Activated T-cell treated with anti-CD3 and anti-CD28 coated beads, Interleukin-2, amount 50 U/mL, for 4 hours (primary cell): ENCODE results near the gene AFTPH. TPM values are rescaled to one million over a fixed set of nuclear protein-coding genes. Genes with fewer than 3 reads are reported as not detected.

Experiments
- ATAC-seq, 2 donors: fragments of 200-7000 bp; cut with Tn5 transposase; one replicate each; pipeline ENCODE4 v1.10.0; 2021
- DNase-seq: peaks from one replicate; pipeline ENCODE4 v3.0.0-alpha.2; 2020
- H3K27me3 Mint-ChIP-seq: one replicate; pipeline ENCODE4 v1.8.0; 2021; ENCODE audit warnings: low read depth, mixed read lengths
- H3K36me3 Mint-ChIP-seq: one replicate; pipeline ENCODE4 v1.8.0; 2022; ENCODE audit warnings: mixed read lengths; ENCODE audit not compliant: insufficient read depth
- H3K4me1 Mint-ChIP-seq: one replicate; pipeline ENCODE4 v1.8.0; 2021; ENCODE audit warnings: low read depth, mixed read lengths
- H3K4me3 Mint-ChIP-seq: one replicate; pipeline ENCODE4 v1.8.0; 2021; ENCODE audit warnings: mild to moderate bottlenecking, moderate library complexity, mixed read lengths
- H3K9me3 Mint-ChIP-seq: one replicate; pipeline ENCODE4 v1.8.0; 2021; ENCODE audit warnings: mixed read lengths
- total RNA-seq, 3 donors: library from RNA; stranded (reverse); gene quantifications; one replicate each; pipeline ENCODE4 v1.2.1, GENCODE V29; 2021

AFTPH gene
- total RNA-seq, 3 donors from 2014 or later = 33.7 to 38.2 (median 37.4) TPM

GRCh38 chr2:64613276-64613675 lies 89.1 kb downstream of the AFTPH start:
- H3K4me1 Mint-ChIP-seq = peaks cover 2% of the 10 kb centered on the region
- H3K27me3 Mint-ChIP-seq = no peaks in the 10 kb centered on the region
- no peak overlapping the region for H3K4me3 Mint-ChIP-seq
- H3K36me3 Mint-ChIP-seq = no peaks in the 10 kb centered on the region
- H3K9me3 Mint-ChIP-seq = no peaks in the 10 kb centered on the region
- ATAC-seq (no peak), DNase-seq (no peak)

GRCh38 chr2:64615192-64615763 lies 91.2 kb downstream of the AFTPH start:
- Mint-ChIP-seq H3K4me3 (no peak overlapping the region), H3K4me1 (no peaks in the 10 kb centered on the region), H3K27me3 (no peaks in the 10 kb centered on the region), H3K9me3 (no peaks in the 10 kb centered on the region), H3K36me3 (no peaks in the 10 kb centered on the region)
- DNase-seq (no peak), ATAC-seq (no peak)

GRCh38 chr2:64615844-64616536 lies 91.9 kb downstream of the AFTPH start:
- ATAC-seq (no peak), DNase-seq (no peak)
- Mint-ChIP-seq H3K4me3 (no peak overlapping the region), H3K4me1 (no peaks in the 10 kb centered on the region), H3K9me3 (no peaks in the 10 kb centered on the region), H3K27me3 (no peaks in the 10 kb centered on the region), H3K36me3 (no peaks in the 10 kb centered on the region)

GRCh38 chr2:64617631-64618151 lies 93.6 kb downstream of the AFTPH start:
- no peak for ATAC-seq
- H3K27me3 Mint-ChIP-seq = no peaks in the 10 kb centered on the region
- no peaks in the 10 kb centered on the region for H3K4me1 Mint-ChIP-seq
- no peak for DNase-seq
- no peaks in the 10 kb centered on the region for H3K36me3 Mint-ChIP-seq
- H3K4me3 Mint-ChIP-seq = no peak overlapping the region
- no peaks in the 10 kb centered on the region for H3K9me3 Mint-ChIP-seq

- H3K27me3 Mint-ChIP-seq = no peaks in the 10 kb centered on the region
- no peaks in the 10 kb centered on the region for H3K36me3 Mint-ChIP-seq
- ATAC-seq (no peak), DNase-seq (no peak)
- no peaks in the 10 kb centered on the region for H3K9me3 Mint-ChIP-seq
- H3K4me3 Mint-ChIP-seq = no peak overlapping the region
- no peaks in the 10 kb centered on the region for H3K4me1 Mint-ChIP-seq
These were observed 96.5 kb downstream of the AFTPH start for GRCh38 chr2:64620661-64621060.

GRCh38 chr2:64622443-64623241 lies 98.5 kb downstream of the AFTPH start:
- H3K36me3 Mint-ChIP-seq = no peaks in the 10 kb centered on the region
- ATAC-seq (no peak), DNase-seq (no peak)
- H3K4me1 Mint-ChIP-seq = no peaks in the 10 kb centered on the region
- H3K27me3 Mint-ChIP-seq = no peaks in the 10 kb centered on the region
- H3K9me3 Mint-ChIP-seq = no peaks in the 10 kb centered on the region
- no peak overlapping the region for H3K4me3 Mint-ChIP-seq

- Mint-ChIP-seq H3K9me3 (no peaks in the 10 kb centered on the region), H3K27me3 (no peaks in the 10 kb centered on the region), H3K36me3 (no peaks in the 10 kb centered on the region), H3K4me1 (no peaks in the 10 kb centered on the region), H3K4me3 (no peak overlapping the region)
- ATAC-seq (no peak), DNase-seq (no peak)
These were observed 99.2 kb downstream of the AFTPH start for GRCh38 chr2:64623242-64623850.

GRCh38 chr2:64624108-64624610 lies 100.0 kb downstream of the AFTPH start:
- H3K27me3 Mint-ChIP-seq = no peaks in the 10 kb centered on the region
- H3K9me3 Mint-ChIP-seq = no peaks in the 10 kb centered on the region
- ATAC-seq (no peak), DNase-seq (no peak)
- no peaks in the 10 kb centered on the region for H3K36me3 Mint-ChIP-seq
- H3K4me1 Mint-ChIP-seq = no peaks in the 10 kb centered on the region
- H3K4me3 Mint-ChIP-seq = no peak overlapping the region

GRCh38 chr2:64624862-64625261 lies 100.7 kb downstream of the AFTPH start:
- no peak overlapping the region for H3K4me3 Mint-ChIP-seq
- ATAC-seq = no peak
- DNase-seq = no peak
- H3K27me3 Mint-ChIP-seq = no peaks in the 10 kb centered on the region
- H3K9me3 Mint-ChIP-seq = no peaks in the 10 kb centered on the region
- no peaks in the 10 kb centered on the region for H3K36me3 Mint-ChIP-seq
- no peaks in the 10 kb centered on the region for H3K4me1 Mint-ChIP-seq

- H3K27me3 Mint-ChIP-seq = no peaks in the 10 kb centered on the region
- H3K9me3 Mint-ChIP-seq = no peaks in the 10 kb centered on the region
- no peak overlapping the region for H3K4me3 Mint-ChIP-seq
- DNase-seq (no peak), ATAC-seq (no peak)
- H3K36me3 Mint-ChIP-seq = no peaks in the 10 kb centered on the region
- no peaks in the 10 kb centered on the region for H3K4me1 Mint-ChIP-seq
These were observed 101.4 kb downstream of the AFTPH start for GRCh38 chr2:64625299-64626145.

GRCh38 chr2:64626146-64626809 lies 102.2 kb downstream of the AFTPH start:
- Mint-ChIP-seq H3K4me1 (no peaks in the 10 kb centered on the region), H3K27me3 (no peaks in the 10 kb centered on the region), H3K36me3 (peaks cover 4% of the 10 kb centered on the region), H3K9me3 (no peaks in the 10 kb centered on the region), H3K4me3 (no peak overlapping the region)
- DNase-seq (no peak), ATAC-seq (no peak)

GRCh38 chr2:64626963-64627760 lies 103.0 kb downstream of the AFTPH start:
- no peak for DNase-seq
- no peak for ATAC-seq
- H3K27me3 Mint-ChIP-seq = no peaks in the 10 kb centered on the region
- peaks cover 4% of the 10 kb centered on the region for H3K36me3 Mint-ChIP-seq
- no peak overlapping the region for H3K4me3 Mint-ChIP-seq
- H3K9me3 Mint-ChIP-seq = no peaks in the 10 kb centered on the region
- H3K4me1 Mint-ChIP-seq = no peaks in the 10 kb centered on the region
